Natural killer cell (primary cell): ENCODE results near the gene GJC2. TPM values are rescaled to one million over a fixed set of nuclear protein-coding genes. Genes with fewer than 3 reads are reported as not detected.

Experiments used
- ATAC-seq, 3 donors: fragments of 150-1000 bp in 2 of 3; fragments of 200-7000 bp in 1 of 3; cut with Tn5 transposase; 1 replicate in 1 of 3; 2 replicates in 2 of 3; pipeline ENCODE4 v1.10.0; 2021; ENCODE audit warnings: mild to moderate bottlenecking in 2 of 3, moderate library complexity in 2 of 3
- DNase-seq, 2 donors: peaks; one replicate each; pipeline versions ENCODE4 v3.0.0 to v3.0.0-alpha.2; 2013 to 2021; ENCODE audit warnings: mixed read lengths in 1 of 2
- H3K27ac ChIP-seq: one replicate; pipeline ENCODE4 v1.5.1; 2013; ENCODE audit warnings: mild to moderate bottlenecking, low read length
- H3K27me3 ChIP-seq: one replicate; pipeline ENCODE4 v1.6.1; 2013; ENCODE audit warnings: low read length; ENCODE audit not compliant: control insufficient read depth, insufficient read depth
- H3K36me3 ChIP-seq: one replicate; pipeline ENCODE4 v1.6.1; 2013; ENCODE audit warnings: low read length; ENCODE audit not compliant: control insufficient read depth, insufficient read depth
- H3K4me1 ChIP-seq: one replicate; pipeline ENCODE4 v1.6.1; 2013; ENCODE audit warnings: low read length; ENCODE audit not compliant: control insufficient read depth, insufficient read depth
- H3K4me3 ChIP-seq: one replicate; pipeline ENCODE4 v1.5.1; 2013; ENCODE audit warnings: low read length
- H3K9me3 ChIP-seq: one replicate; pipeline ENCODE4 v1.6.1; 2013; ENCODE audit warnings: low read length; ENCODE audit not compliant: control insufficient read depth, insufficient read depth
- H3K27ac Mint-ChIP-seq, 2 donors: one replicate each; pipeline ENCODE4 v1.8.0; 2022; ENCODE audit warnings: mild to moderate bottlenecking in 2 of 2, mixed read lengths in 2 of 2, moderate library complexity in 1 of 2
- H3K27me3 Mint-ChIP-seq, 2 donors: one replicate each; pipeline ENCODE4 v1.8.0; 2022; ENCODE audit warnings: low read depth in 2 of 2, mixed read lengths in 2 of 2
- H3K36me3 Mint-ChIP-seq: one replicate; pipeline ENCODE4 v1.8.0; 2022; ENCODE audit warnings: mixed read lengths
- H3K4me1 Mint-ChIP-seq, 2 donors: one replicate each; pipeline ENCODE4 v1.8.0; 2022; ENCODE audit warnings: mixed read lengths in 2 of 2
- H3K4me3 Mint-ChIP-seq: one replicate; pipeline ENCODE4 v1.8.0; 2022; ENCODE audit warnings: mild to moderate bottlenecking, moderate library complexity, mixed read lengths
- H3K9me3 Mint-ChIP-seq, 2 donors: one replicate each; pipeline ENCODE4 v1.8.0; 2022; ENCODE audit warnings: mixed read lengths in 2 of 2
- WGBS: methylation state at CpG from one replicate; pipeline ENCODE4 v1.1.7; 2013; ENCODE audit warnings: missing lambda C conversion rate; ENCODE audit not compliant: insufficient coverage; 5-methylcytosine and 5-hydroxymethylcytosine counted together
- intact Hi-C: fragments of 100-400 bp; cut with micrococcal nuclease; formaldehyde crosslinking; loops from one replicate; pipeline ENCODE4 v1.14.2; 2022
- total RNA-seq, 4 donors: library from RNA; stranded (reverse); fragments of 120-200 nt in 1 of 4; gene quantifications; one replicate each; pipeline versions ENCODE4 v1.2.3 to v1.2.4, GENCODE V29; 2013 to 2022
- TF ChIP-seq, protein P1 (sequence below): fragments of 200-600 bp; IDR thresholded peaks from one replicate; pipeline ENCODE4 v1.8.0; 2022; ENCODE audit warnings: antibody characterized with exemption

The GJC2 gene
- total RNA-seq, 3 donors from 2014 or later (not counting 1 experiment from before 2014, with no cell fraction given), result 1.0 to 2.2 (median 1.7) TPM

DNA sequence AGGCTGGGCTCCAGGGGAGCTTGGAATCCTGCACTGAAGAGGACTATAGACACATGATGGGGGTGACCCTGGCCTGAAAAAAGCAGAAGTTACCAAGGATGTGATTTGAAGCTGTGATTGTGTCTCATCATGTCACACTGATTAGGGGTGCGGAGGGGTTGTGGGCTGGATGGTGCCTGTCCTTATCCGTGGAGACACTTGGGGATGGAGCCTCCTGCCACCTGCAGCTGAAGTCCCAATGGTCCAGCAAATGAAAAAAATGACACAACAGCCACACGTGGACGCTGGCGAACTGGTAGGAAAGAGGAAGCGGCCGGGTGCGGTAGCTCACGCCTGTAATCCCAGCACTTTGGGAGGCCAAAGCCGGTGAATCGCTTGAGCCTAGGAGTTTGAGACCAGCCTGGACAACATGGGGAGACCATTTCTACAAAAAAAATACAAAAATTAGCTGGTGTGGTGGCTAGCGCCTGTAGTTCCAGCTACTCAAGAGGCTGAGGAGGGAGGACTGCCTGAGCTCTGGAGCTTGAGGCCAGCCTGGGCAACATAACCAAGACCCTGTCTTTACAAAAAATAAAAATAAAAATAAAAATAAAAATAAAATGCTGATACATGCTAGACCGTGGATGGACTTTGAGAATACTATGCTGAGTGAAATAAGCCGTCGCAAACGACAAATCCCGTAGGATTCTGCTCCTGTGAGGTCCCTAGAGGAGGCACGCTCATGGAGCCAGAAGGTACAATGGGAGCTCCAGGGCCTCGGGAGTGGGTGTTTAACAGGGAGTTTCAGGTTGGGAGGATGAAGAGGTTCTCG, 15.0 kb downstream of the GJC2 start:
- peak overlapping the region; percentile 80 for H3K4me3 Mint-ChIP-seq
- Histone ChIP-seq H3K4me1 (peaks cover 32% of the 10 kb centered on the region), H3K27ac (peak overlapping the region; percentile 86), H3K4me3 (peak overlapping the region; percentile 41), H3K27me3 (no peaks in the 10 kb centered on the region), H3K36me3 (no peaks in the 10 kb centered on the region), H3K9me3 (no peaks in the 10 kb centered on the region)
- H3K9me3 Mint-ChIP-seq, result no peaks in the 10 kb centered on the region
- H3K4me1 Mint-ChIP-seq, result peaks cover 28 to 34% of the 10 kb centered on the region in 2 donors
- ATAC-seq (no peak), DNase-seq (no peak)
- intact Hi-C loops, result loop anchor here (1.0 to 5.0 kb wide), 3 partner anchors 24 to 82 kb away; partner anchors contain the start of genes ARF1, GUK1 and MRPL55
- TF ChIP-seq, protein P1, sequence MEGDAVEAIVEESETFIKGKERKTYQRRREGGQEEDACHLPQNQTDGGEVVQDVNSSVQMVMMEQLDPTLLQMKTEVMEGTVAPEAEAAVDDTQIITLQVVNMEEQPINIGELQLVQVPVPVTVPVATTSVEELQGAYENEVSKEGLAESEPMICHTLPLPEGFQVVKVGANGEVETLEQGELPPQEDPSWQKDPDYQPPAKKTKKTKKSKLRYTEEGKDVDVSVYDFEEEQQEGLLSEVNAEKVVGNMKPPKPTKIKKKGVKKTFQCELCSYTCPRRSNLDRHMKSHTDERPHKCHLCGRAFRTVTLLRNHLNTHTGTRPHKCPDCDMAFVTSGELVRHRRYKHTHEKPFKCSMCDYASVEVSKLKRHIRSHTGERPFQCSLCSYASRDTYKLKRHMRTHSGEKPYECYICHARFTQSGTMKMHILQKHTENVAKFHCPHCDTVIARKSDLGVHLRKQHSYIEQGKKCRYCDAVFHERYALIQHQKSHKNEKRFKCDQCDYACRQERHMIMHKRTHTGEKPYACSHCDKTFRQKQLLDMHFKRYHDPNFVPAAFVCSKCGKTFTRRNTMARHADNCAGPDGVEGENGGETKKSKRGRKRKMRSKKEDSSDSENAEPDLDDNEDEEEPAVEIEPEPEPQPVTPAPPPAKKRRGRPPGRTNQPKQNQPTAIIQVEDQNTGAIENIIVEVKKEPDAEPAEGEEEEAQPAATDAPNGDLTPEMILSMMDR, result no peak
- H3K27ac Mint-ChIP-seq, result peak overlapping the region; percentile 94 to 95
- no peaks in the 10 kb centered on the region for H3K36me3 Mint-ChIP-seq
- WGBS, result 55% methylated on average over 20 of the region's 20 CpGs
- no peaks in the 10 kb centered on the region for H3K27me3 Mint-ChIP-seq

DNA sequence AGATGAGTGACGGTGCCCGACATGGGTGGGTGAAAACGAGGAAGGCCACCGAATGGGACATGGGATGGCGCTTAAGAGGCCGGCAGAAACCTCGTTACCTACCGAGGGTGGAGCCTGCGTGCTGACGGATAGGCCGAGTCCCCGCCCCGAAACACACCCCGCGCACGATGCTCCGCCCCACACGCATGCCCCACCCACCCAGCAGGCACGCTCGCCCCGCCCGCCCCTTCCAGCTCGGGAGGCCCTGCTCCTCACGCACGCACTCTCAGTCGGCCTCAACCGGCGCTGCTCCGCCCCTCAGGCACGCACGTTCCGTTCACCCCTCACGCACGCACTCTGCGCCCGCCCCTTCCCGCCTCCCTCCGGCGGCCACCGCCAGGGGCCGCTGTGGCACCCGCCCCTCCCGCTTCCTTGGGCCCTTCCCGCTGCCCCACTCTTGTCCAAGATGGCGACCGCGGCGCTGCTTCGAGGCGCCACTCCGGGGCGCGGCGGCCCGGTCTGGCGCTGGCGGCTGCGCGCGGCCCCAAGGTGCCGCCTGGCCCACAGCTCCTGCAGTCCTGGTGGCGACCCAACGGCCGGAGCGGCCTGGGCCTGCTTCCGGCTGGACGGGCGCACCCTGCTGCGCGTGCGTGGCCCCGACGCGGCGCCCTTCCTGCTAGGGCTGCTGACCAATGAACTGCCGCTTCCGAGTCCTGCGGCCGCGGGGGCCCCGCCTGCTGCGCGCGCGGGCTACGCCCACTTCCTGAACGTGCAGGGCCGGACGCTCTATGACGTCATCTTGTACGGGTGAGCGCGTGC, 15.8 kb downstream of the GJC2 start, which contains the start of gene IBA57:
Gene IBA57, plus strand, starts transcription at position 433 of the 798 bp plus-strand sequence. Its CDS starts 13 bp downstream, at position 446.
- peak within 1 kb of the TSS; percentile 92 for H3K27ac ChIP-seq
- peak within 1 kb of the TSS; percentile 53 for H3K4me3 ChIP-seq
- Mint-ChIP-seq H3K27me3 (no peaks in the 10 kb centered on the region), H3K9me3 (no peaks in the 10 kb centered on the region), H3K4me1 (peaks cover 28 to 34% of the 10 kb centered on the region in 2 donors), H3K4me3 (peak within 1 kb of the TSS; percentile 94), H3K36me3 (no peaks in the 10 kb centered on the region), H3K27ac (peak within 1 kb of the TSS; percentile 94 to 95)
- TF ChIP-seq, protein P1, result peak; percentile 70
- no peaks in the 10 kb centered on the region for H3K27me3 ChIP-seq
- H3K36me3 ChIP-seq, result no peaks in the 10 kb centered on the region
- intact Hi-C loops, result loop anchor here (1.0 to 5.0 kb wide), 4 partner anchors 25 to 83 kb away; partner anchors contain the start of genes ARF1, C1orf35, GUK1 and MRPL55
- WGBS, result under 1% methylated on average over 93 of the region's 93 CpGs
- DNase-seq, result peak; percentile 99
- peaks cover 32% of the 10 kb centered on the region for H3K4me1 ChIP-seq
- no peaks in the 10 kb centered on the region for H3K9me3 ChIP-seq
- peak; percentile 82 to 93 (median 82) for ATAC-seq

DNA sequence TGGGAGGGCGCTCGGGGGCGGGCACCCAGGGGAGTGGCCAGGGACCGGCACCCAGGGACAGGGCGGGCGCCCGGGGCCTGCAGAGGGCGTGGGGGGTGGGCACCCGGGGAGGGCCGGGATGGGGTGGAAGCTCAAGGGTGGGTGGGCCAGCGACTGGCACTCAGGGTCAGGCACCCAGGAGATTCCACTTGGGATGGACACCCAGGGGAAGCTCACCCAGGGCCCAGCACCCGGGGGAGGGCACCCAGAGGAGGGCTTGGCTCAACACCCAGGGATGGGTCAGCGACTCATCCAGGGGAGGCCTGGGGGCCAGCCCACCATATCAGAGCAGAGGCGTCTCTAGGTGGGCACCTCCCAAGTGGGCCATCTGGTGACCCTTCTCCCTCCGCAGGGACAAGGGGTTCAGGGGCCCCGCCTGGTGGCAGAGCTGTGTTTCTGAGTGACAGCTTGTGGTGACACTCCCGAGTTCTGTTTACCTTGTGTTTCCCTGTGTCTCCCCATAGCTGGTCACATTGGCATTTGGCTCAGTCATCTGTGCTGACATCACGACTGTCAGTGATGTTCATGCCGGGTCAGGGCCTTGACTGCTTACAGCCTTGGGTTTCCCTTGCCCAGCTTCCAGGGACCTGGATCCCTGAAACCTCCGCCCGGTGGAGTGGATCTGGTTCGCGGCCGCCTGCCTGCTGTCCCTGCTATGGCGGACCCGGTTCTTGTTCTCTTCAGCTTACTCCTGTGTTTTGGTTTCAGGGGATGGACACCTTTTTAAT, 16.6 kb downstream of the GJC2 start:
- Histone ChIP-seq H3K27ac (peak overlapping the region; percentile 92), H3K4me3 (peak overlapping the region; percentile 53), H3K4me1 (peaks cover 32% of the 10 kb centered on the region), H3K27me3 (no peaks in the 10 kb centered on the region), H3K36me3 (no peaks in the 10 kb centered on the region), H3K9me3 (no peaks in the 10 kb centered on the region)
- ATAC-seq, result peak; percentile 3 to 8 (median 5)
- TF ChIP-seq, protein P1, result peak; percentile 18
- H3K27me3 Mint-ChIP-seq, result no peaks in the 10 kb centered on the region
- intact Hi-C loops, result loop anchor here (2.0 to 5.0 kb wide), 2 partner anchors 64 to 84 kb away; partner anchors contain the start of genes ARF1 and C1orf35
- peak overlapping the region; percentile 94 to 95 for H3K27ac Mint-ChIP-seq
- DNase-seq, result peak in 1 of 2 donors; percentile 83
- peak overlapping the region; percentile 94 for H3K4me3 Mint-ChIP-seq
- no peaks in the 10 kb centered on the region for H3K9me3 Mint-ChIP-seq
- no peaks in the 10 kb centered on the region for H3K36me3 Mint-ChIP-seq
- 23% methylated on average over 26 of the region's 26 CpGs for WGBS
- peaks cover 28 to 34% of the 10 kb centered on the region in 2 donors for H3K4me1 Mint-ChIP-seq
